AG09309 (cell line): ENCODE data around the gene VEZT.

Experiments
- DNase-seq: peaks from one replicate; pipeline ENCODE4 v3.0.0-alpha.2; 2010; ENCODE audit warnings: low read depth
- H3K4me3 ChIP-seq: 2 replicates; pipeline ENCODE4 v1.5.1; 2011; ENCODE audit warnings: mild to moderate bottlenecking, low read depth, low read length, moderate library complexity; ENCODE audit not compliant: control insufficient read depth
- TF ChIP-seq, protein P1 (sequence below): IDR thresholded peaks from 2 replicates; pipeline ENCODE4 v1.5.1; 2011; ENCODE audit warnings: mild to moderate bottlenecking, low read depth, low read length, inconsistent platforms; ENCODE audit not compliant: insufficient read depth, control insufficient read depth; ENCODE audit errors: missing control alignments

Gene VEZT

GRCh38 chr12:95213928-95214327, 3.7 kb upstream of the VEZT start:
- H3K4me3 ChIP-seq: no peak overlapping the region

GRCh38 chr12:95214466-95214865, 3.1 kb upstream of the VEZT start:
- TF ChIP-seq, protein P1, sequence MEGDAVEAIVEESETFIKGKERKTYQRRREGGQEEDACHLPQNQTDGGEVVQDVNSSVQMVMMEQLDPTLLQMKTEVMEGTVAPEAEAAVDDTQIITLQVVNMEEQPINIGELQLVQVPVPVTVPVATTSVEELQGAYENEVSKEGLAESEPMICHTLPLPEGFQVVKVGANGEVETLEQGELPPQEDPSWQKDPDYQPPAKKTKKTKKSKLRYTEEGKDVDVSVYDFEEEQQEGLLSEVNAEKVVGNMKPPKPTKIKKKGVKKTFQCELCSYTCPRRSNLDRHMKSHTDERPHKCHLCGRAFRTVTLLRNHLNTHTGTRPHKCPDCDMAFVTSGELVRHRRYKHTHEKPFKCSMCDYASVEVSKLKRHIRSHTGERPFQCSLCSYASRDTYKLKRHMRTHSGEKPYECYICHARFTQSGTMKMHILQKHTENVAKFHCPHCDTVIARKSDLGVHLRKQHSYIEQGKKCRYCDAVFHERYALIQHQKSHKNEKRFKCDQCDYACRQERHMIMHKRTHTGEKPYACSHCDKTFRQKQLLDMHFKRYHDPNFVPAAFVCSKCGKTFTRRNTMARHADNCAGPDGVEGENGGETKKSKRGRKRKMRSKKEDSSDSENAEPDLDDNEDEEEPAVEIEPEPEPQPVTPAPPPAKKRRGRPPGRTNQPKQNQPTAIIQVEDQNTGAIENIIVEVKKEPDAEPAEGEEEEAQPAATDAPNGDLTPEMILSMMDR: no peak
- H3K4me3 ChIP-seq: no peak overlapping the region
- no peak for DNase-seq

More at GRCh38 chr12:95213928-95214327, 3.7 kb upstream of the VEZT start:
- TF ChIP-seq, protein P1: no peak
- no peak for DNase-seq

DNA sequence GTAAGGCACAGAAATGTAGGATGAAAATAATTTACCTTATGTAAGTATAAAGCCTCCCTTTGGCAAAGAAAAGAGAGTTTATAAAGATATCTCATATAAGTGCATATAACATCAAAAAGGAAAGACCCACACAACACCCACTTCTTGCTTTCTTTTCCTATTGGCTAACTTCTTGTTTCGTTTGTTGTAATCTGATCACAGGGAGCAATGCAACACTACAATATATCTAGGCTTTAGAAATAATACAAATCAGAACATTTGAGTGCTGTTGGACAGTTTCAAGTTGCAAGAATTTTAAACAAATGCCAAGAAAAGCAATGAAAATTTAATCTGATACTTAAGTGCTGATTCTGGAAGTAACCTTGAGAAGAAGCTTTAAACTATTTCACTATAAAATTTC, 1.7 kb upstream of the VEZT start:
- no peak for DNase-seq
- TF ChIP-seq, protein P1: no peak
- no peak overlapping the region for H3K4me3 ChIP-seq

GRCh38 chr12:95216711-95217376, 763 bp upstream of the VEZT start:
- DNase-seq: no peak
- TF ChIP-seq, protein P1: no peak
- H3K4me3 ChIP-seq: peak overlapping the region; percentile 75

DNA sequence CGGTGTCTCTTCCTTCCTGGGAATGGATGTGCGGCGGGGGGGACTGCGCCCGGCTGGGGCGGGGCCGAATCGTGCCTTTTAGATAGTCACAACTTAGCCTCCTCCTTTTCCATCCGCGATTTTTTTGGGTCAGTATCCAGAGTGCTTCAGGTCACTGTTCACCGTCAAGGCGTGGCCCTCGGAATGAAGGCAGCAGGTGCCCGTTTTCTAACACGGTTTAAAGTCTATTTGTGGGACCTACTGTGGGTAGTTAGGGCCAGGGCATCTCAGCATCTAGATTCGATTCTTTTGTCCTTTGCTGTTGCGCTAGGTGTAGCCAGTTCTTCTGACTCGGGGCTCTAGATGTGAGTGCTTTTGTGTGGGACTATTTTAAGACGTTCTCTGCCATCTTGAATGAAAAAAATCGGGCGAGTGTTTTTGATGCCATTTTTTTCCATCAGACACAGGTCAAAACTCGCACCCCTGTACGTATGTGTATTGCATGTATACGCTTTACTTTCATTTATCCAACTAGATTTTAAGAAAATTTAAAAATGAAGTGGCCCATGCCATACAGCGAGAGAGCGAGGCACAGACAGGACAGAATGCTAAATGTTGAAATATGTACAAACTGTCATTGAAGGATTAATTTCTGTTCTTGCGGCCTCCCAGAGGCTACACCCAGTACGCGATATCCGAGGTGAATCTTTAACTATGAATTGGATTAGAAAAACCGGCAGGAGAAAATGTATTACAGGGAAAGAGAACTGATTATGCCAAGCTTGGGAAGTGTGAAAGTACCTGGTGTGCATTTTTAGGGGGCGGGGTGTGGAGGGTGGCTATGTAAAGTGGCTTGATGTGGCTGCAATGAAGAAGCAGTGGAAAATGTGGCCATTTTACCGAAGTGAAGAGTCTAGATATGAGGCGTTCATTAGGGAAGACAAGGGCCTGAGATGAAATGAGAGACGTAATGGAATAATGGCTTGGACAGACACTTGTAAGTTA, 835 bp downstream of the VEZT start:
- no peak for DNase-seq

DNA sequence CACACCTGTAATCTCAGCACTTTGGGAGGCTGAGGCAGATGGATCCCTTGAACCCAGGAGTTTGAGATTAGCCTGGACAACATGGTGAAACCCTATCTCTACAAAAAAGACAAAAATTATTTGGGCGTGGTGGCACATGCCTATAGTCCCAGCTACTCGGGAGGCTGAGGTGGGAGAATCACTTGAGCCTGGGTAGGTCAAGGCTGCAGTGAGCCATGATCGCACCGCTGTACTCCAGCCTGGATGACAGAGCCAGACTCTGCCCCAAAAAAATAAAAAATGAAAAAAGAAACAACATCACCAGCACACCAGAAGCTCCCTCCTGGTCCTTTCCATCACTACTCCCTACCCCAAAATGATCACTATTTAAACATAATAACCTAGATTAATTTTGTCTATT, 2.6 kb downstream of the VEZT start:
- no peak overlapping the region for H3K4me3 ChIP-seq
- DNase-seq: no peak
- TF ChIP-seq, protein P1: no peak

More for the DNA sequence above, 835 bp downstream of the VEZT start:
- TF ChIP-seq, protein P1: no peak
- peak overlapping the region; percentile 53 for H3K4me3 ChIP-seq
